Peyer's patch (tissue), 4 donors: ENCODE measurements around the gene BFSP2.

Experiments
- CTCF ChIP-seq, 6 experiments: fragments of 450-650 bp in 4 of 6; fragments of 200-600 bp in 2 of 6; sonication (generic) in 1 of 6; IDR thresholded peaks; one replicate each; pipeline ENCODE4 v1.5.1; 2017 to 2019; ENCODE audit warnings: antibody characterized with exemption in 6 of 6, mild to moderate bottlenecking in 3 of 6, moderate library complexity in 1 of 6
- POLR2A ChIP-seq, 2 donors: fragments of 450-650 bp; IDR thresholded peaks; one replicate each; pipeline ENCODE4 v1.5.1; 2017; ENCODE audit warnings: antibody characterized with exemption in 2 of 2, mild to moderate bottlenecking in 2 of 2, moderate library complexity in 2 of 2

GRCh38 chr3:133396906-133397305 is 3.0 kb upstream of the BFSP2 start:
- TF ChIP-seq CTCF (IDR thresholded peaks at IDR 0.05) (no peak), POLR2A (IDR thresholded peaks at IDR 0.05) (no peak)
